PFSK-1 (cell line): ENCODE measurements around the gene KCP.

ENCODE experiments used
- FOXP2 ChIP-seq: optimal IDR thresholded peaks from 2 replicates; pipeline ENCODE3; 2011; ENCODE audit warnings: borderline replicate concordance, control low read depth, inconsistent platforms; ENCODE audit not compliant: insufficient read depth; ENCODE audit errors: extremely low read length, extremely low read depth
- POLR2AphosphoS5 ChIP-seq: IDR thresholded peaks from 2 replicates; pipeline ENCODE4 v1.6.1; 2012; ENCODE audit warnings: low read depth, mild to moderate bottlenecking, control low read depth, low read length, moderate library complexity
- REST ChIP-seq, 2 experiments: IDR thresholded peaks; 2 replicates each; pipeline versions ENCODE4 v1.6.1 to v1.8.0; 2011 to 2012; ENCODE audit warnings: low read depth in 2 of 2, low read length in 2 of 2, control low read depth in 1 of 2, inconsistent platforms in 1 of 2, mild to moderate bottlenecking in 1 of 2, moderate library complexity in 1 of 2; ENCODE audit not compliant: insufficient read depth in 1 of 2
- TAF1 ChIP-seq: IDR thresholded peaks from 2 replicates; pipeline ENCODE4 v1.6.1; 2012; ENCODE audit warnings: low read length, control low read depth, borderline replicate concordance; ENCODE audit not compliant: insufficient read depth

- TF ChIP-seq POLR2AphosphoS5 (no peak), REST (IDR thresholded peaks at IDR 0.05; ENCODE audit: insufficient read depth in 1 of 2, low read depth in 2 of 2, low read length in 2 of 2) (no peak), TAF1 (no peak), FOXP2 (no peak)
These were observed 43.6 kb upstream of the KCP start for GRCh38 chr7:128954150-128954549.
